ENCODE results near the gene LPAR3.

DNA sequence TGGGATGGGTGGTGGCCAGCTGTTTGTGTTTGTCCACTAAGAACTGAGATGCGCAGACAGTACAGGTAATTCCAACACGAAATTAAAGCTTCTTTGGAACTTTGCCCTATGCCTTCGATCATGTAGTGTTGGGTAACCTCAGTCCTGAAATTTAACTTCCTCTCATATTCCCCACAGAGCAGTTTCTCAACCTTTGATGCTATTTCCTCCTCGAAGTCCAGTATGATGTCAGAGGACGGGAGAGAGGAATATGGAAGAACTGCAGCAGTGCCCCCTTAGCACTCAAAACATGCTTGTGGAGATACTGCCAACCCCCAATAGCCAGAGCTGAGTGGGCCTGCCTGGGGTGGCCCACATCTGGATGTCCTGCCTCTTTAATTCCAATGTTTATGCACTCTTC is 3.6 kb downstream of the LPAR3 start:
- TF ChIP-seq, protein P1, sequence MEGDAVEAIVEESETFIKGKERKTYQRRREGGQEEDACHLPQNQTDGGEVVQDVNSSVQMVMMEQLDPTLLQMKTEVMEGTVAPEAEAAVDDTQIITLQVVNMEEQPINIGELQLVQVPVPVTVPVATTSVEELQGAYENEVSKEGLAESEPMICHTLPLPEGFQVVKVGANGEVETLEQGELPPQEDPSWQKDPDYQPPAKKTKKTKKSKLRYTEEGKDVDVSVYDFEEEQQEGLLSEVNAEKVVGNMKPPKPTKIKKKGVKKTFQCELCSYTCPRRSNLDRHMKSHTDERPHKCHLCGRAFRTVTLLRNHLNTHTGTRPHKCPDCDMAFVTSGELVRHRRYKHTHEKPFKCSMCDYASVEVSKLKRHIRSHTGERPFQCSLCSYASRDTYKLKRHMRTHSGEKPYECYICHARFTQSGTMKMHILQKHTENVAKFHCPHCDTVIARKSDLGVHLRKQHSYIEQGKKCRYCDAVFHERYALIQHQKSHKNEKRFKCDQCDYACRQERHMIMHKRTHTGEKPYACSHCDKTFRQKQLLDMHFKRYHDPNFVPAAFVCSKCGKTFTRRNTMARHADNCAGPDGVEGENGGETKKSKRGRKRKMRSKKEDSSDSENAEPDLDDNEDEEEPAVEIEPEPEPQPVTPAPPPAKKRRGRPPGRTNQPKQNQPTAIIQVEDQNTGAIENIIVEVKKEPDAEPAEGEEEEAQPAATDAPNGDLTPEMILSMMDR (IDR thresholded peaks at IDR 0.05; ENCODE audit: insufficient read depth, low read length, poor library complexity, severe bottlenecking) = no peak
- no peak for TF ChIP-seq EZH2phosphoT487 (conservative IDR thresholded peaks at IDR 0.05; ENCODE audit: low read length)

Data from SU-DHL-6 (cell line).